NCI-H345 (cell line): Measurements from ENCODE around the gene SLC35G1.

ENCODE experiments used
- DNase-seq: peaks from one replicate; lab custom pipeline; 2025; lab: John Stamatoyannopoulos, UW

SLC35G1 gene, protein sequence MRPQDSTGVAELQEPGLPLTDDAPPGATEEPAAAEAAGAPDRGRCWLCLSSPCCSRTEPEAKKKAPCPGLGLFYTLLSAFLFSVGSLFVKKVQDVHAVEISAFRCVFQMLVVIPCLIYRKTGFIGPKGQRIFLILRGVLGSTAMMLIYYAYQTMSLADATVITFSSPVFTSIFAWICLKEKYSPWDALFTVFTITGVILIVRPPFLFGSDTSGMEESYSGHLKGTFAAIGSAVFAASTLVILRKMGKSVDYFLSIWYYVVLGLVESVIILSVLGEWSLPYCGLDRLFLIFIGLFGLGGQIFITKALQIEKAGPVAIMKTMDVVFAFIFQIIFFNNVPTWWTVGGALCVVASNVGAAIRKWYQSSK

DNA sequence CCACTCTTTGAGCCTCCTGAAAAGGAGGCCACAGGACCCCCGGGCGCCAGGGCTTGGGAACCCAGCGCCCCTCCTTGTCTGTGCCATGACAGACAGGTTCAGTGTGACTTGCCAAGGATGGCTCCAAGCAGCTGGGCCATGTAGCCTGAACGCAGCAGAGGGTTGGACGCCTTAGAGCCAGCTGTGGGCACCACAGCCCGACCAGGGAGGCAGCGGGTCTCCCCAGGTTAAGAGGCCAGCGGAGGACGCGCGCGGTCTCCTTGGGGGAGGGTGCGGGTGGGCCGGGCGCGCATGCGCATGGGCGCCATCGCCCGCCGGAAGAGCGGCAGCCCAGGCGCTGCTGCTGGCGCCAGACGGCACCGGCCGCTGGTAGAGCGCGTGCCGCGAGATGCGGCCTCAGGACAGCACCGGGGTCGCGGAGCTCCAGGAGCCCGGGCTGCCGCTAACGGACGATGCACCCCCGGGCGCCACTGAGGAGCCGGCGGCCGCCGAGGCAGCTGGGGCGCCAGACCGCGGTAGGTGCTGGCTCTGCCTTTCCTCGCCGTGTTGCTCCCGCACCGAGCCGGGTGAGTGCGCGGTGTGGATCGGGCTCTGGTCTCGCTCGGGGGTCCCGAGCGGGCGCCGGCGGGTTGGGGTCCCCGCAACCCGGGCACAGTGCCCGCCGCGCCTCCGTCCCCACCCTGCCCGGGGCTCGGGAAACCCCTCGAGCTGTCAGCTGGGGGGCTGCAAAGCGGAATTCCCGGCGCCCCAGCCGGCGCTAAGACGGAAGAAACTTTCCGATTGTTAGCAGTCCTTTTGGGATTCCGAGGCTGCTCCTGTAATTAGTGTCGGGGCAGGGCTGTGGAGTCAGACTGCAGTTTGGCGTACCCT, at the start of gene SLC35G1:
Gene SLC35G1 (plus strand): TSS at position 333 of the 870 bp plus-strand sequence. CDS start 56 bp downstream, at position 389.
- DNase-seq: peak; percentile 74

DNA sequence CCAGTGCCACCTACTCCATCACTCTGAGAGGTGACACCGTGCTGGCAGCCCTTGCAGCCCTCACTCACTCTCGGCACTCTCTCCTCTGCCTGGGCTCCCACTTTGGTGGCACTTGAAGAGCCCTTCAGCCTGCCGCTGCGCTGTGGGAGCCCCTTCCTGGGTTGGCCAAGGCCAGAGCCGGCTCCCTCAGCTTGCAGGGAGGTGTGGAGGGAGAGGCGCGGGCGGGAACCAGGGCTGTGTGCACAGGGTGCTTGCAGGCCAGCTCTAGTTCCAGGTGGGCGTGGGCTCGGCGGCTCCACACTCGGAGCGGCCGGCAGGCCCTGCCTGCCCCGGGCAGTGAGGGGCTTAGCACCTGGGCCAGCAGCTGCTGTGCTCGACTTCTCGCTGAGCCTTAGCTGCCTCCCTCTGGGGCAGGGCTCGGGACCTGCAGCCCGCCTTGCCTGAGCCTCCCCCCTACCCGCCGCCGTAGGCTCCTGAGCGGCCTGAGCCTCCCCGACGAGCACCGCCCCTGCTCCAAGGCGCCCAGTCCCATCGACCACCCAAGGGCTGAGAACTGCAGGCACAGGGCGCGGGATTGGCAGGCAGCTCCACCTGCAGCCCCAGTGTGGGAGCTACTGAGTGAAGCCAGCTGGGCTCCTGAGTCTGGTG, 48.7 kb upstream of the SLC35G1 start:
- peak; percentile 9 for DNase-seq

DNA sequence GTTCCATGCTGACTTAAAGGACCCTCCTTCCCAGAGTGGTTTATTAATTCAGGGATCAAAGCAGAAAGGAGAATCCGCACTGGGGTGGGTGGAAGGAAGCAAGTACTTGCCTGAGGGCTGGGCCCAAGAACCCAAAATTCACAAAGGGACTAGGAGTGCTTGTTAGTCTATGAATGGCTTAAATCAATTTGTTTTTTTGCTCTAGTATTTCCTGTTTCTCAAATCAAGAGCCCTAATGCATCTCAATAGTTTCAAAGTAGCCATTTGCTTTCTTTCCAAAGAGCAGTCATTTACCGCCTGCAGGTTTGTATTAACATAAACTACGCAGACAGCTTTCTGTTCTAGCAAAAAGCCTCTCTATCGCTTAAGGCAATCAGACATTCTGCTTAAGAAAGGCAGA, 44.2 kb upstream of the SLC35G1 start:
- DNase-seq: peak; percentile 35

DNA sequence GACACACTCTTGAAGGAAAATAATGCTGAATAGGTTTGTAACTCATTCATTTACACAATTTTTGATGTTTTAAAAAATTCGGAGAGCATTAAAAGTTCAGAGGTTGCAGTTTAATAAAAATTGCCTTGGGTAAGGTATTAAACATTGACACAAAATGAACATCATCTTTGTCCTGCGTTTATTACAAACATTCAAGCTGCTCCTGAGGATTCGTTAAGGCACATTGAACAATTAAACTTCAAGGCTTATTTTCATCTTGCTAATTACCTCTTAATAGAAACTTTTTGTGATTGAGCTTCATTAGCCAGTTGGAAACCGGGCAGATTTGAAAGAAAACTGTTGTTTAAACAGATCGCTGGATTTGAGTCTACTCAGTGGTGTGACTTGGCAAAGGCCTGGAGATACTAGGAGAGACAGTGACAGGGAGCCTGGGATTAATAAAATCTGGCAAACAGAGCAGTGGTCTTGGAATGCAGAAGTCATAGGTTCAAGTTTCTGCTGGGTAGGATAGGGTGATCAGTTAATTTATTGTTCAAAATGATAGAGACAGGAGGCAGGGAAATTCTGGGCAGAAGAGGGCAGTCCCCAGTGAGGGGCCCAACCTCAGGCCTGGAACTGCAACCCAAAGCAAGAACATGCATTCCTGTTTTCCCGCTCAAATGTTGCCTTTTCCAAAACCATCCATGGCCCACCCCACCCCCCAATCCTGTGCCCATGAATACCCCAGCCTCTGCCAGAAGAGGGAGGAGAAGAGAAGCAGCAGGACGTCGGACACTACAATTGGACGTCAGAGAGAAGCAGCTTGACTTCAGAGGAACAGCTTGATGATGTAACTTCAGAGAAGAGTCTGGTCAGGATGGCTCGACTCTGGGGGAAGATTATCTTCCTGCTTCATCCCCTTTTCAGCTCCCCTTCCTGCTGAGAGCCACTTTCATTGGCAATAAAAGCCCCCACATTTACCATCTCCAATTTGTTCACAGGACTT, 43.5 kb upstream of the SLC35G1 start:
- no peak for DNase-seq

DNA sequence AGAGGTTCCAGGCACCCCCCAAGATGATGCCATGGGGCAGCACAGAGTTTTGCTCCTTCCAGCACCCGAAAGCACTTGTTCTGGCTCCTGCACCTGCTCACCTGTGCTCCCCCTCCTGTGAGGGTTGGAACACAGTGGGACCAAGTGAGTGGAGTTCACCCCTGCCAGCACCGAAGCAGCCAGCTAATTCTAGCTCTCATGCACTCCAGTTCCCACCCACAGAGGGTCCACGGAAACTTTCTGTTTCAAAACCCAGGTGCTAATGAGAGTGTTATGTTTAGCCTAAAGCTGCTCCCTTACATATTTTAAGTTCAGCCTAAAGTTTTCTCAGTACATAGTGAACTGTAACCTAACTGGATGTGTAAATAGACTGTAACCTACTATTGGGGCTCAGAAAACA, 42.6 kb upstream of the SLC35G1 start:
- no peak for DNase-seq

DNA sequence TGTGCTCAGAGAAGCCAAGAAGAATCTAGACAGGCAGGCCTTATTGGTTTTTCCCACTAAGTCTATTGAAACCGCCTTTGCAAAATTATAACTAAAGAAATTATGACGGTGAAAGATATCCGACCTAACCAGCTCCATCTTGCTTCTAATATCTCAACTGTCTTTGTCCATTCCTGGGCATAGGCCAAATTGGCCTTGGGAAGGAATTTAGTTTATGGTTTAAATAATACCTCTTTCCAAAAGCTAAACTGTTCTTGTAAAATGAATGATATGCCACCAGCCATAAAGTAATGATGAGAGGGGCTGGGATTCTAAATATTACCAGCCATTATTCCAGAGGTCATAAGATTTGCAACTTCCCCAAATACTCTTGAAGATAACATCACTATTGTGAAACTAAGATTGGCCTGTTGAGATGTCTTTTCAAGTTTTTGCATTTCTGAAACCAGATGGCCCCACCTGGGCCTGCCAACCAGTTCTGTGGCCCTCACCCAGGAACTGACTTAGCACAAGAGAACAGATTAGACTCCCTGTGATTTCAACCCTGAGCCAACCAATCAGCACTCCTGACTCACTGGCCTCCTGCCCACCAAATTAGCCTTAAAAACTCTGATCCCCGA, 41.2 kb upstream of the SLC35G1 start:
- no peak for DNase-seq

DNA sequence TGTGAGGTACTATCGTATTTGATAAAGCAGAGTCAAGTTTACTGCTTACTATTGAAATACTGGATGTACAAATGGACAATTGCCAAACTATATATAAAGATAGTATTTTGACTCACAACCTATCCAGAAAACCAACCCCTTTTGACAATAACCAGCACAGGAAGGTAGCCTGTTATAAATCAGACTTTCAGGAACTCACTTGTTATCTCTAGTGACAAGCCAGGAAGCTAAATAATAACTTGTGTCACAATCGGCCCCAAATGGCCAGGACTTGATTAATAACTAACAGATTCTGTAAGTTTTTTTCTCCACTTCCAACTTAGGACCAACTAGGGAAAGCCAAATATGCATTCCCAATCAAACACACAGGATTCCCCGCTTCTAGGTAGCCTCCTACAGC, 38.8 kb upstream of the SLC35G1 start:
- DNase-seq: no peak

DNA sequence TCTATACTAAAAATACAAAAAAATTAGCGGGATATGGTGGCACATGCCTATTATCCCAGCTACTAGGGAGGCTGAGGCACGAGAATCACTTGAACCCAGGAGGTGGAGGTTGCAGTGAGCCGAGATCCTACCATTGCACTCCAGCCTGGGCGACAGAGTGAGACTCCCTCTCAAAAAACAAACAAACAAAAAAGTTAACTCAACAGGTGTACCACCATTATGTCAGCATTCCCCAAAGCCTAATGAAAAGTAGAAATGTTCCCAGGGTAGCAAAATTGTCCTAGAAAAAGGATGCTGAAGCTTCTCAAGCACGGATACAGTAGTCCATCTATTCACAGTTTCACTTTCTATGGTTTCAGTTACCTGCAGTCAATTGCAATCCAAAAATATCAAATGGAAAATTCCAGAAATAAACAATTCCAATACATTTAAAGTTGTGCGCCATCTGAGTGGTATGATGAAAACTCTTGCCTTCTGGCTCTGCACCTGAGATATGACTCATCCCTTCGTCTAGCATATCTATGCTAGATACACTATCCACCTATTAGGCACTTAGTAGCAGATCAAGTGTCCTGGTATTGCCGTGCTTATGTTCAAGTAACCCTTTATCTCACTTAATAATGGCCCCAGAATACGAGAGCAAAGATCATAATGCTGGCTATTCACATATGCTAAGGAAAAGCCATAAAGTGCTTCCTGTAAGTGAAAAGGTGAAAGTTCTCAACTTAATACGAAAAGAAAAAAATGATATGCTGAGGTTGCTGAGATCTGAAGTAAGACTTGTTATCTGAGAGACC, 37.2 kb upstream of the SLC35G1 start:
- no peak for DNase-seq

DNA sequence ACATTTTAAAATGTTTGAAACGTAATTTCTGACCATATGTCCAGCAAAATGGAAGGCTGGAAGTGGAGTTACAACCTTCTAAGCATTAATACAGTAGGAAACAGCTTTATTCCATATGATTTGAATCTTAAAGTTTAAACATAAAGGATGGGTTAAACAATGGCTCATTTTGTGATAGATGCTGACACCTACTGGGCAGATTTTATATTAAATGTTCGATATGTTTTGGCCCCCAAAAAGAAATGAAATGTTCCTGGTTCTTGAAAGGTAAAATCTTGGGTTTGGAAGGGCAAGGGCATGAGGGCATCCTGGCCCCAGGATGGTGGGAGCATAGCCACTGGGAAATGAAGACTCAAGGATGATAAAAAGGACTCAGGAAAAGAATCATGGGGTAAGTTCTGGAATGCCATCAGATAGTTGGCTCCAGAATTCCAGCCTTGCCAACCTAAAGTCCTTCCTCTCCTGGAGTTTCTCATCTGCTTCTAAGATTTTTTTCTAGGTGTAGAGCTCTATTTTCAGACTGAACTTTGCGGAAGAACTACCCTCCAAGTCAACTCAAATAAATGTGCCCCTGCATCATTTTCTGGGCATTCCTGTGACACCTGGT, 34.6 kb upstream of the SLC35G1 start:
- DNase-seq: no peak

DNA sequence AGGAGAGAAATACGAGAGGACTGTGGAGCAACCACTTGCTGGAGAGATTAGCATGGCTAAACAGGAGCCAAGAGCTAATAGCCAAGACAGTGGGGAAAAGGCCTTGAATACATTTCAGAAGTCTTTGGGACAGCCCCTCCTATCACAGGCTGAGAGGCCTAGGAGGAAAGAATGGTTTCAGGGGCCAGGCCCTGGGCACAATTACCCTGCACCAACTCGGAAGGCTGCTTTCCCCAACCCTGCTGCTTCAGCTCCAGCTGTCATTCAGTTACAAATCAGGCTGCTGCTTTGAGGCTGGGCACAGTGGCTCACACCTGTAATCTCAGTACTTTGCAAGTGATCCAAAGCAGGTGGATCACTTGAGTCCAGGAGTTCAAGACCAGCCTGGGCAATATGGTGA, 32.0 kb upstream of the SLC35G1 start:
- DNase-seq: no peak

DNA sequence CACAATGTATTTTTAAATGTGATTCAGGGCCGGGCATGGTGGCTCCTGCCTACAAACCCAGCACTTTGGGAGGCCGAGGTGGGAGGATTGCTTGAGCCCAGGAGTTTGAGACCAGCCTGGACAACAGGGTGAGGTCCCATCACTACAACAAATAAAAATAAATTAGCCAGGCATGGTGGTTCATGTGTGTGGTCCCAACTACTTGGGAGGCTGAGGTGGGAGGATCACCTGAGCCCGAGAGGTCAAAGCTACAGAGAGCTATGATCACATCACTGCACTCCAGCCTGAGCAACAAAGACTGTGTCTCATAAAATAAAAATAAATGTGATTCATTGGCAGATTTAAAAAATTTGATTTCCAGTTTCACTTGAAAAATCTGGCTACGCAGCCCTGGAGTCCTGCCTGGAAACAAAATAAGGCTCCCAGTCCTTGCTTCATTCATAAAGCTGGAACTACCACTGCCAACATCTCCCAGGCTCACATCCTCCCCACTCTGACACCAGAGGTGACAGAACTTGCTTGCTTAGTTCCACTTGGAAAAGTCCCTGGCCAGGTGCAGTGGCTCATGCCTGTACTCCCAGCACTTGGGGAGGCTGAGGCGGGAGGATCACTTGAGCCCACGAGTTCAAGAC, 27.9 kb upstream of the SLC35G1 start:
- no peak for DNase-seq

DNA sequence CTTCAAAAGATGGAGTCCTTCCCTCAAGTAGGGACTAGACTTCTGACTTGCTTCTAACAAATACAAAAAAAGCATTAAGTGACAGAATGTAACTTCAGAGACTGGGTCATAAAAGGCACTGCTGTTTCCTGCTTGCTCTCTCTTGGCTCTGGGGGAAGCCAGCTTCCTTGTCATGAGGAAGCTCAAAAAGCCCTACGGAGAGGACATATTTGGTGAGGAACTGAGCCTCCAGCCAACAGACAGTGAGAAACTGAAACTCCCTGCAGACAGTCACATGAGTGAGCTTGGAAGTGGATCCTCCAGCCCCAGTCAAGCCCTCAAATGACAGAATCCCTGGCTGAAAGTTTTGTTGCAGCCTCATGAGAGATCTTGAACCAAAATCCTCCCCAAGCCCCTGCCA, 26.3 kb upstream of the SLC35G1 start:
- no peak for DNase-seq

DNA sequence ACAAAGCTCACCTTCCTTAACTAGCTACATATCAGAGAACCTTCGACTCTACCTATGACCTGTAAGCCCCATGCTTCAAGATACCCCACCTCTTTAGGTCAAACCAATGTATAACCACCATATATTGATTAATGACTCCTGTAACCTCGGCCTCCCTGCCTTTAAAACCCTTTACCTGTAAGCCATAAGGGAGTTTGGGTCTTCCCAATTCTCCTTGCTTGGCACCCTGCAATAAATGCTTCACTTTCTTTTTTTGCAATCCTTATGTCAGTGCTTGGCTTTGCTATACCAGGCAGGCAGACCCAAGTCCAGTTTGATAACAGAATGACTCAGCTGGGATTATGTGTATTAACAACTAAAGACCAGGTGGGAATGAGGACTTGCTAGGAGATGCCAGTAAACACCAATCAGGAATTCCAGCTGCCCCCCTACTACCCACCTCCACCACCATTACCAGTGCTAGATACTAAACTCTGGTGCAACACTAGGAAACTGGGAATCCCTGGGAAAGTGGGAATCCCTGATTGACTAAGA, 22.0 kb upstream of the SLC35G1 start:
- DNase-seq: no peak

DNA sequence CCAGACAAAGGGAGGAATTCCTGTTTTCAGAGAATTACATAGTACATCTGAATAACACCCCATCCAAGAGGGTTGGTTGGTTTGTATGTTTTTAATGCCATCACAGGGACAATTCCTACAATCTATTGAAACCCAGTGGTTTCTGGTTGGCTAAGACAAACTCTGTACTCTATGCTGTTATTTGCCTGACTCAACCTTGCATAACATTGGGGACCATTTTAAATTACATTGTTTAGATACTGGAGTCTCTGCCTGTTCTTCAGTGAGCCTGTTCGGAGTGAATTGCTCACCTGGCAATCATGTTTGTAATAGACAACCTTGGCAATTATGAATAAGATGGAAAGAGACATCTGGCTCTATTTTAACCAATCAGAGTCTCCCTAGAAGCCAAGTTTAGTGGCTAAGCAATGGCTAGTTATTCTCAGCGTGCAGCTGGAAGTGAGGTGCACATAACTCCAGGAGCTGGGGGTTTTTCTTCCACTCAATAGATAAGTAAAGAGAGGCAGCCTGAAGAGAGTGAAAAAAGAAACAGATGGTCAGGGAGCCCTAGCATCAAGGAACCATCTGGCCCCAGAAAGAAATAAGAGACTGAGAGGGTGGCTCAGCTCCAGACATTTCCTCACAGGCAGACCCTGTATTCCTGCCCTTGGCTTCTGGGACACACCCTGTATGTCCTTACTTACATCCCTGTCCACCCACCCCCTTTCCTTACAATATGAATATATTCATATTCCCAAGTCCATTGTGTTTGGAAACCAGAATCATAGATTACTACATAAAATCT, 21.2 kb upstream of the SLC35G1 start:
- DNase-seq: no peak

DNA sequence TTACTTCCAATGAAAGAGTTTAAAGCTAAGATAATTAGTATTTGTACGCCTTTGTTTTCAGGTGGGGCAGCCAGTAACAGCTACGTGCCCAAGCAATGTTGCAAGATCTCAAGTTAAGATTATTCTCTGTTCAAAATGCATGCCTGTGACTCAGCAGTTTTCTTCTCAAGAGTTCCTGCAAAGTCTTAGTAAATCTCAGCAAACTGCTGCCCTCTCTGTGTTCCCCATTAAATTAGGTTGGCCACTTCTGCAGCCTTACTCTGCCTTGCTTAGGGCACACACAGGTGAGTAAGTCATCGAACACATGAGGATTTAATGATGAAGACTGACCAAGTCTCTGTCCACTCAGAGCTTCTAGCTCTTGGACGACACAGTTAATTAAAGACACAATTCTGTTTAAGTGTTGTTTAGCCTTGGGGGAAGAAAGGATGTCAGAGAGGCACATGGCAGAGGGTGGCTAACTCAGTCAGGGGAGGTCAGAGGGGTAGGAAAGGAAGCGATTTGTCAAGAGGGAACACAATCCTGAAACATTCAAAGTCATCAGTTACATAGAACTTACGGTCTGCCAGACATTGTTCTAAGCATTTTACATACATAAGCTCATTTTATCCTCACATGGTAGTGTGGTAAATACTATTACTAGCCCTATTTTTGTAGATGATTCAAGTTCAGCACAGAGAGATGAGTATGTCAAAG, 20.2 kb upstream of the SLC35G1 start:
- DNase-seq: no peak

DNA sequence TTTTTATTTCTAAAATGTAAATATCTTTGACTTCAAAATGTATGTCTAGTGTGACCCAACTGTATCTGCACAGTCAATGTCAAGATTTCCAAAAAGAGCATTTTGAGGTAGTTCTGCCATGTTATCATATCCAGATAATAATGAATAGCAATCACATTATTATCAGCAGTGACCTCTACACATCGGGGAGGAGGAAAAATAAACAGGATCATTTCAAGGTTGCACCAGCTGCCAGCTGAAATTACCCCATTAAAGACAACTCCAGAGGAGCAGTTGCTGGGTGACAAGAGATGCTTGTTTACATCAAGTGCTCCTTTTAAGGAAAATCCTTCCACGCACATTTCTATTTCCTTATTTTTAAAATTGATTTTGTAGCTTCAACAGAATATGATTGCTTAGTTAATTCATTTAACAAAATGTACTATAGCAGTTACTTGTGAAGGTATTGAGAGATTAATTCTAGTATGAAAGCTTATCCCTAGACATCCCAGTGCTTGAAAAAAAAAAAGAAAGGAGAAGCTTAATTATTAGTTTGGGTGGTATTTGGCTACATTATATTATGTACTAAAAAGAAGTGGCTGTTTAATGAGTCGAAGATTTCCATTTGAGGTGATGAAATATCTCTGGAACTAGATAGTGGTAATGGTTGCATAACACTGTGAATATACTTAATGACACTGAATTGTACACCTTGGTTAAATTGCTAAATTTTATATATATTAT, 19.3 kb upstream of the SLC35G1 start:
- no peak for DNase-seq

DNA sequence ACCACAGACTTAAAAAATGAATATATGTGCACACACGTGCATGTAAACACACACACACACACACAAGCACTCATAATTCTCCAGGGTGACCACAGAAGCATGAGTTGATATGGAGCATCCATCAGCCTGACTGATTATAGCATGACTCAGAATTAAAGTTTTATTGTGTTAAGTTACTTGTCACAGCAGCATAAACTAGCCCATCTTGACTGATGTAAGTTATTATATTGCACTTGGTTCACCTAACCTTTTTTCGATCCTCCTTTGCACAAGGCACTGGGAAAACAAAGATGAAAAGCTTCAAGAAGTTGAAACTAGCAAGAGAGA, 18.8 kb upstream of the SLC35G1 start:
- DNase-seq: no peak
